Peyer's patch (tissue), 4 donors: Measurements from ENCODE around the gene CSH2. TPM values are rescaled to one million over a fixed set of nuclear protein-coding genes. Genes with fewer than 3 reads are reported as not detected.

Experiments used
- DNase-seq, 3 donors: peaks; one replicate each; pipeline ENCODE4 v3.0.0-alpha.2; 2017 to 2019
- H3K27ac ChIP-seq, 4 donors: fragments of 200-600 bp; sonication (generic); one replicate each; pipeline ENCODE4 v1.5.1; 2016 to 2019
- H3K27me3 ChIP-seq, 2 donors: fragments of 200-600 bp; sonication (generic); one replicate each; pipeline ENCODE4 v1.5.1; 2019
- H3K36me3 ChIP-seq, 3 donors: fragments of 200-600 bp; sonication (generic); one replicate each; pipeline ENCODE4 v1.5.1; 2016 to 2019
- H3K4me1 ChIP-seq, 4 donors: fragments of 200-600 bp; sonication (generic); one replicate each; pipeline ENCODE4 v1.5.1; 2016 to 2019
- H3K4me3 ChIP-seq, 4 donors: fragments of 200-600 bp; sonication (generic); 1 replicate in 3 of 4; 2 replicates in 1 of 4; pipeline ENCODE4 v1.5.1; 2016 to 2019; ENCODE audit warnings: mild to moderate bottlenecking in 1 of 4
- H3K9me3 ChIP-seq, 4 donors: fragments of 200-600 bp; sonication (generic); one replicate each; pipeline ENCODE4 v1.5.1; 2016 to 2019; ENCODE audit warnings: mild to moderate bottlenecking in 1 of 4
- CTCF ChIP-seq, 6 experiments: fragments of 450-650 bp in 4 of 6; fragments of 200-600 bp in 2 of 6; sonication (generic) in 1 of 6; IDR thresholded peaks; one replicate each; pipeline ENCODE4 v1.5.1; 2017 to 2019; ENCODE audit warnings: antibody characterized with exemption in 6 of 6, mild to moderate bottlenecking in 3 of 6, moderate library complexity in 1 of 6
- POLR2A ChIP-seq, 2 donors: fragments of 450-650 bp; IDR thresholded peaks; one replicate each; pipeline ENCODE4 v1.5.1; 2017; ENCODE audit warnings: antibody characterized with exemption in 2 of 2, mild to moderate bottlenecking in 2 of 2, moderate library complexity in 2 of 2
- total RNA-seq, 4 donors: library from RNA; depleted of rRNA; stranded (reverse); fragments of >200 nt; gene quantifications; one replicate each; pipeline ENCODE4 v1.1.0, GENCODE V29; 2016

Gene CSH2
- total RNA-seq, 4 donors from 2014 or later: not detected

- peaks cover 0 to under 1% (median 0%) of the 10 kb centered on the region in 3 donors for H3K36me3 ChIP-seq
- H3K9me3 ChIP-seq: no peaks in the 10 kb centered on the region
- DNase-seq: peak; percentile 99
- peak in 3 of 6 experiments; percentile 20 to 47 (median 25) for TF ChIP-seq CTCF (IDR thresholded peaks at IDR 0.05)
- TF ChIP-seq POLR2A (IDR thresholded peaks at IDR 0.05): peak; percentile 28 to 90
- H3K4me3 ChIP-seq: peak within 1 kb of the TSS; percentile 85 to 94 (median 88)
- peak within 1 kb of the TSS; percentile 92 to 97 (median 92) for H3K27ac ChIP-seq
- peaks cover 0 to 38% (median 28%) of the 10 kb centered on the region in 4 donors for H3K4me1 ChIP-seq
- no peaks in the 10 kb centered on the region for H3K27me3 ChIP-seq
These were observed 30.7 kb downstream of the CSH2 start, which contains the start of gene SMARCD2 for GRCh38 chr17:63842540-63843386. SMARCD2 (minus strand) TSS chr17:63842685; CDS start chr17:63842674, 11 bp downstream.

DNA sequence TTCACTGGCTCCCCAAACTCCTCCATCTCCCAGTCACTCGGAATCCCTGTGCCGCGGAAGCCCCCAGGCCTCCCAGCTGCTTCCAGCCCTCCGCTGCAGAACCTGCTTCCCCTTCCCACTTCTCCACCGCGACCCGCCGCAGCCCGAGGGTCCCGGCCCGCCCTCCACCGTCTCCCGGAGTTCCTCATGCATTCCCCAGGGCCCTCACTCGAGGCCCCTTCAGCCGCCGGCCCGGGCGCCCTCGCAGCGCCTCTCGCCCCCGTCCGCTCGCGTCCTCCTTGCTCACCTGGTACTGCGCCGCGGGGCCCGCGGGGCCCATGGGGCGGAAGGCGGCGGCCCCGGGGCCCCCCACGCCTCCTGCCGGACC lies 31.3 kb downstream of the CSH2 start:
- DNase-seq: peak in 1 of 3 donors; percentile 22
- TF ChIP-seq CTCF (IDR thresholded peaks at IDR 0.05) (no peak), POLR2A (IDR thresholded peaks at IDR 0.05) (no peak)
- peak overlapping the region; percentile 92 to 97 (median 92) for H3K27ac ChIP-seq
- H3K9me3 ChIP-seq: no peaks in the 10 kb centered on the region
- peak overlapping the region; percentile 85 to 94 (median 88) for H3K4me3 ChIP-seq
- peaks cover 0 to 44% (median 28%) of the 10 kb centered on the region in 4 donors for H3K4me1 ChIP-seq
- no peaks in the 10 kb centered on the region for H3K27me3 ChIP-seq
- peaks cover 0 to 6% (median 0%) of the 10 kb centered on the region in 3 donors for H3K36me3 ChIP-seq

GRCh38 chr17:63841350-63842172 lies 31.9 kb downstream of the CSH2 start:
- H3K4me1 ChIP-seq: peaks cover 0 to 45% (median 28%) of the 10 kb centered on the region in 4 donors
- DNase-seq: peak; percentile 31 to 82 (median 81)
- H3K27me3 ChIP-seq: no peaks in the 10 kb centered on the region
- peak overlapping the region; percentile 85 to 94 (median 88) for H3K4me3 ChIP-seq
- H3K27ac ChIP-seq: peak overlapping the region; percentile 92 to 97 (median 92)
- H3K36me3 ChIP-seq: peaks cover 0 to 12% (median 0%) of the 10 kb centered on the region in 3 donors
- no peaks in the 10 kb centered on the region for H3K9me3 ChIP-seq
- TF ChIP-seq CTCF (IDR thresholded peaks at IDR 0.05) (no peak), POLR2A (IDR thresholded peaks at IDR 0.05) (peak in 1 of 2 donors; percentile 28)

DNA sequence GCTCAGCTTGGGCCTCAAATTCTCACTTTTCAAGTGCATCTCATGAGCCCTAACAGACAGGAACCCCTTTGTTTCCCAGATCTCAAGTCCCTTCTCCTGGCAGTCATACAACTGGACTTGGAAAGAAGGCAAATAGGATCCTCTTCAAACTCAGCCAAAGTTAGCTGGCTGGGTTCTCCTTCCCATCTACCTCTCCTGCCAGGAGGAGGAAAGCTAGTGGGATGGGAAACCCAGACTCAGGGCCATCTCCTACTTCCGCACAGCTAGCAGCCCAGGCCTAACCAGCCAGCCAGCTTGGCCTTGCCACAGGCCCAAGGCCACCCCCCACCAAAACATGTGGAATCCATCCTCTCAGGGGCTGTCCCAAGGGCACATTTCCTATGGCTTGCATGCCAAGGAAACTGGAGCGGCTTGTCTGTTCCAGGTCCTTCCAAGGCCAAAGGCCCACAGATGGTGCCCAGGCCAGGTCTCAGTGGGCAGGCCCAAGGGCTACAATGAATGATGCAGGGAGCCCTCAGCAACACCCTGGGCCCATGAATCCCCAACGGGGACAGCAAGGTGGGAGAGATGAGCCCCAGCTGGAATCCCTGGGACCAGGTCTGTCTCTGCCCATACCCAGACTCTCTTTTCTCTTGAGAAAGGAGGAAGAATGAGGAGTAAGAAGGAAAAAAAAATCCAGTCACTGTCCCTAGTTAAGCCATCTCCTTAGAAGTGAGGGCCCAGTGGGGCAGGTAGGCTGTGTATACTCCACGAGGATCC lies 32.7 kb downstream of the CSH2 start:
- H3K4me1 ChIP-seq: peaks cover 0 to 45% (median 28%) of the 10 kb centered on the region in 4 donors
- H3K27me3 ChIP-seq: no peaks in the 10 kb centered on the region
- H3K4me3 ChIP-seq: peak overlapping the region; percentile 85 to 94 (median 88)
- no peaks in the 10 kb centered on the region for H3K9me3 ChIP-seq
- peak overlapping the region; percentile 92 to 97 (median 92) for H3K27ac ChIP-seq
- TF ChIP-seq POLR2A (IDR thresholded peaks at IDR 0.05) (no peak), CTCF (IDR thresholded peaks at IDR 0.05) (no peak)
- DNase-seq: no peak
- peaks cover 0 to 20% (median 0%) of the 10 kb centered on the region in 3 donors for H3K36me3 ChIP-seq
